GM12875 (cell line): ENCODE measurements around the gene ZNF366.

ENCODE experiments used
- H3K4me3 ChIP-seq: one replicate; pipeline ENCODE4 v1.5.1; 2011; ENCODE audit warnings: low read depth, low read length, control low read depth
- CTCF ChIP-seq: IDR thresholded peaks from 2 replicates; pipeline ENCODE4 v1.5.1; 2011; ENCODE audit warnings: low read depth, mild to moderate bottlenecking, control low read depth, inconsistent platforms, low read length, moderate library complexity, borderline replicate concordance; ENCODE audit not compliant: insufficient read depth

ZNF366 gene, protein sequence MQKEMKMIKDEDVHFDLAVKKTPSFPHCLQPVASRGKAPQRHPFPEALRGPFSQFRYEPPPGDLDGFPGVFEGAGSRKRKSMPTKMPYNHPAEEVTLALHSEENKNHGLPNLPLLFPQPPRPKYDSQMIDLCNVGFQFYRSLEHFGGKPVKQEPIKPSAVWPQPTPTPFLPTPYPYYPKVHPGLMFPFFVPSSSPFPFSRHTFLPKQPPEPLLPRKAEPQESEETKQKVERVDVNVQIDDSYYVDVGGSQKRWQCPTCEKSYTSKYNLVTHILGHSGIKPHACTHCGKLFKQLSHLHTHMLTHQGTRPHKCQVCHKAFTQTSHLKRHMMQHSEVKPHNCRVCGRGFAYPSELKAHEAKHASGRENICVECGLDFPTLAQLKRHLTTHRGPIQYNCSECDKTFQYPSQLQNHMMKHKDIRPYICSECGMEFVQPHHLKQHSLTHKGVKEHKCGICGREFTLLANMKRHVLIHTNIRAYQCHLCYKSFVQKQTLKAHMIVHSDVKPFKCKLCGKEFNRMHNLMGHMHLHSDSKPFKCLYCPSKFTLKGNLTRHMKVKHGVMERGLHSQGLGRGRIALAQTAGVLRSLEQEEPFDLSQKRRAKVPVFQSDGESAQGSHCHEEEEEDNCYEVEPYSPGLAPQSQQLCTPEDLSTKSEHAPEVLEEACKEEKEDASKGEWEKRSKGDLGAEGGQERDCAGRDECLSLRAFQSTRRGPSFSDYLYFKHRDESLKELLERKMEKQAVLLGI

GRCh38 chr5:72507231-72507906, at the start of gene ZNF366:
Gene ZNF366, minus strand, starts transcription at chr5:72507410. Its CDS starts 45,914 bp downstream, at chr5:72461496.
- no peak within 1 kb of the TSS for H3K4me3 ChIP-seq
- TF ChIP-seq CTCF, result no peak

- TF ChIP-seq CTCF, result peak; percentile 57; the same call in 1 of the 2 replicates
- H3K4me3 ChIP-seq, result peak overlapping the region; percentile 46
Observed at GRCh38 chr5:72556351-72557166, 49.3 kb upstream of the ZNF366 start.

DNA sequence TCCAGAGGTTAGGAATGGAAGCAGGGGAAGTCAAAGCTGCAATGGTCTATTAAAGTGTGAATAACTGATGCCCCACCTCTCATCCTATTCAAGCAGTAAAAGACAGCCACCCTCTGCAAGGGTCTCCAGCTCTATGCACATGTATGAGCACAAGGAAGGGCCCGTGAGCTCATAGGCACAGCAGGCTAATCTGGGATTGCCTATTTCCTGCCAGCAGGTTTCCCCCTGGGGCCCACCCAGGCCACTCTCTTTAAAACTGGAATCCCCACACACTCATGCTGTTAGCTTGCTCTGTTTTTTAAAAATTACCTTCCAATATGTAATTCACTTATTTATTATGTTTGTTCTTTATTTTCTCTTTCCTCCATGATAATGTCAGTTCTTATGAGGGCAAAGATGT, 48.7 kb upstream of the ZNF366 start:
- H3K4me3 ChIP-seq, result no peak overlapping the region
- no peak for TF ChIP-seq CTCF

- no peak overlapping the region for H3K4me3 ChIP-seq
- TF ChIP-seq CTCF, result no peak
Observed at GRCh38 chr5:72554897-72555296, 47.7 kb upstream of the ZNF366 start.

DNA sequence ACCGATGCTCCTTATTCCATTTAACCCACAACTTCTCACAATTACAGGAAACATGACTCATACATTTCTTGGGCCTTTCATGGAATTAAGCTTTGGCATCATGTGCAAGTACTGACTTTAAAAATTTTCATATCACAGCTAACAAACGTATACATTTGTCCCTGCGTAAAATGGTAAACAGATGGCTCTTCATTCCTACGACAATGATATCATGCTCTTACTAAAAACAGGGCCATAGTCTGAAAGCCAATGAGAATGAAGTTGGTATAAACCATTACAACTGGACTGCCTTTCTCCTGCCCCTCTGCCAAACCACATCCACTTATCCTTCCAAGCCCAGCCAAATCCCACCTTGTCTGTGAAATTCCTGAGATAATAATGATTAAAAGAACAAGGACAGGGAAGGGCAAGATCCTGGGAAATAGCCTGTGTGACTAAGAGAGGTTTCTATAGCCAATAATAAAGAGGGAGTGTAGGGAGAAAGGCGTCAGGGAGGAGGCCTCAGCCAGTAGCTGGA, 44.9 kb upstream of the ZNF366 start:
- TF ChIP-seq CTCF, result no peak
- no peak overlapping the region for H3K4me3 ChIP-seq

GRCh38 chr5:72550595-72550994, 43.4 kb upstream of the ZNF366 start:
- no peak overlapping the region for H3K4me3 ChIP-seq
- no peak for TF ChIP-seq CTCF
